Islet precursor cell (in vitro differentiated cells): ENCODE measurements around the gene KRTCAP3.

ENCODE experiments used
- DNase-seq: peaks from one replicate; pipeline ENCODE4 v3.0.0-alpha.2; 2018

The KRTCAP3 gene

GRCh38 chr2:27441226-27441926 lies 805 bp upstream of the KRTCAP3 start:
- no peak for DNase-seq

GRCh38 chr2:27442920-27443282 lies 720 bp downstream of the KRTCAP3 start:
- peak; percentile 55 for DNase-seq

GRCh38 chr2:27445155-27445554 lies 3.0 kb downstream of the KRTCAP3 start:
- no peak for DNase-seq

- DNase-seq = no peak
These were observed 3.4 kb downstream of the KRTCAP3 start for GRCh38 chr2:27445615-27446014.

- no peak for DNase-seq
These were observed 3.9 kb downstream of the KRTCAP3 start for GRCh38 chr2:27446057-27446456.

GRCh38 chr2:27448381-27448780 lies 6.2 kb downstream of the KRTCAP3 start:
- no peak for DNase-seq

- no peak for DNase-seq
These were observed 8.9 kb downstream of the KRTCAP3 start for GRCh38 chr2:27451095-27451494.

- DNase-seq = no peak
These were observed 11.8 kb downstream of the KRTCAP3 start for GRCh38 chr2:27453968-27454367.

- no peak for DNase-seq
These were observed 18.9 kb downstream of the KRTCAP3 start for GRCh38 chr2:27461118-27461517.

- DNase-seq = no peak
These were observed 22.3 kb downstream of the KRTCAP3 start for GRCh38 chr2:27464443-27464842.

GRCh38 chr2:27471961-27472360 lies 29.8 kb downstream of the KRTCAP3 start:
- no peak for DNase-seq

- DNase-seq = no peak
These were observed 43.3 kb downstream of the KRTCAP3 start for GRCh38 chr2:27485496-27485895.

GRCh38 chr2:27489118-27489497 lies 46.9 kb downstream of the KRTCAP3 start:
- peak; percentile 58 for DNase-seq

GRCh38 chr2:27489498-27490397 lies 47.6 kb downstream of the KRTCAP3 start, which contains the start of gene IFT172:
IFT172 (minus strand) TSS chr2:27489743; CDS start chr2:27489653, 90 bp downstream.
- peak; percentile 99 for DNase-seq

GRCh38 chr2:27492557-27492956 lies 50.4 kb downstream of the KRTCAP3 start:
- DNase-seq = no peak

- no peak for DNase-seq
These were observed 51.7 kb downstream of the KRTCAP3 start for GRCh38 chr2:27493948-27494283.
